HepG2 (cell line): ENCODE data around the gene FGF2. TPM values are rescaled to one million over a fixed set of nuclear protein-coding genes. Genes with fewer than 3 reads are reported as not detected.

Source experiments
- ARNT ChIP-seq: fragments of 450-650 bp; IDR thresholded peaks from 2 replicates; pipeline ENCODE4 v1.6.1; 2017
- HOXA9 ChIP-seq: sonication (generic); formaldehyde crosslinking; IDR thresholded peaks from 2 replicates; pipeline ENCODE4 v1.8.1; 2022; ENCODE audit warnings: missing genetic modification reagents, mild to moderate bottlenecking, moderate library complexity, borderline replicate concordance
- ZFX ChIP-seq: sonication (generic); formaldehyde crosslinking; IDR thresholded peaks from 2 replicates; pipeline ENCODE4 v1.4.0; 2020; ENCODE audit warnings: mild to moderate bottlenecking, low read depth, missing genetic modification reagents, moderate library complexity
- ZMYM2 ChIP-seq: sonication (generic); formaldehyde crosslinking; IDR thresholded peaks from 2 replicates; pipeline ENCODE4 v1.8.0; 2022; ENCODE audit warnings: mild to moderate bottlenecking, missing genetic modification reagents
- ZNF766 ChIP-seq: sonication (generic); formaldehyde crosslinking; IDR thresholded peaks from 2 replicates; pipeline ENCODE4 v1.5.0; 2020; ENCODE audit warnings: missing genetic modification reagents, borderline replicate concordance
- polyA plus RNA-seq, 8 experiments: library from polyadenylated mRNA; depleted of rRNA in 3 of 8; stranded (reverse) in 7 of 8; unstranded in 1 of 8; fragments of >200 nt; fragmentation: Illumina TruSeq in 4 of 8; extraction: Trizol in 4 of 8; gene quantifications; 2 replicates each; pipeline versions ENCODE4 v1.2.1 to v1.2.3, GENCODE V29; 2011 to 2016; ENCODE audit warnings: low read depth in 4 of 8, missing spikeins in 1 of 8, mixed read lengths in 1 of 8; ENCODE audit not compliant: insufficient read depth in 1 of 8
- total RNA-seq, 5 experiments: library from RNA; depleted of rRNA; stranded (reverse); fragments of >200 nt; fragmentation: Illumina TruSeq; extraction: Trizol; gene quantifications; 2 replicates each; pipeline ENCODE4 v1.2.3, GENCODE V29; 2016; ENCODE audit warnings: low read depth in 1 of 5
- TF ChIP-seq, protein P1 (sequence below): sonication (generic); formaldehyde crosslinking; IDR thresholded peaks from 2 replicates; pipeline ENCODE4 v1.8.0; 2022; ENCODE audit warnings: low read depth, missing genetic modification reagents
- TF ChIP-seq, protein P2 (sequence below): sonication (generic); formaldehyde crosslinking; IDR thresholded peaks from 2 replicates; pipeline ENCODE4 v1.8.1; 2023; ENCODE audit warnings: mild to moderate bottlenecking, moderate library complexity, missing genetic modification reagents
- TF ChIP-seq, protein P3 (sequence below): sonication (generic); formaldehyde crosslinking; IDR thresholded peaks from 2 replicates; pipeline ENCODE4 v1.4.0; 2020; ENCODE audit warnings: missing genetic modification reagents

The FGF2 gene
- total and polyA plus RNA-seq, 2 of the 13 experiments (the other 11 are each of a cell fraction or from before 2014, with no cell fraction given): 0.01 to 0.02 TPM

DNA sequence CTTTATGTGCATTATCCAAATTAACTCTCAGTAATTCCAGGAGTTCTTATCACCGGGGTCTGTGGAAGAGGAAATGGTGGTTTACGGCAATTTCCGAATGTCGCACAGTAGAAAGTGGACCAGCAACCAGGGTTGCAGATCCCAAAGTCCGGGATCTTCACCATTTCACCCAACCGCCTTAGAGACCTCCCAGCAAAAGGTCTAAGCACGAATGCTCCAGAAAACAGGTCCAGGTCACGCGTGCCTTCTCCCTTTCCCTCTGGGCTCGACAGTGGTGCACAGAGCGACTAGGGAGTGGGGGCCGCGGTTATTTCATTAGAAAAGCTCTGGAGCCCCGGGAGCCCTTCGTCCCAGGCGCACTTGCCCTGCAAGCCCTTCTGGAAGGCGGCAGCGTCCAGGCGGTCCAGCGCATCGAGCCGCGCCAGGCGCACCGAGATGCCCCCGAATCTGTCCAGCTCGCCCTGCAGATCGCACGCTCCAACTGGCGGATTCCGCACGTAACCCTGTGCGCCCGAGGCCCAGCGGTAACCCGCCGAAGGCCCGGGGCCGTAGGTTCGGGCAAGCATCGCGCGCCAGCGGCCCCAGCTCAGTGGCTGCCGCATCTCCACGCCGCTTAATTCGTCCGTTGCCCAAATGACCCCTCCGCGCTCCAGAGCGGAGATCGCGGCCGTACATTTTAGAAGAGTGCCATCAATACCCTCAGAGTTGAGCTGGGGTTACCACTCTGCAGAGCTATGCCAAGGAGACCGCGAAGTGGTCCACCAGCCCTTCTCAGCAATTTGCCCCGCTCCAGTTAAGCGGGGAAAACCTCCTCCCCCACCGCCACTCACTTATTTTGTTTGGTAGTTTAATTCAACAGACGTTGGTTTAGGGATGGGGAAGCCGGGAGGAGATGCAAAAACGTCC, 95.6 kb downstream of the FGF2 start, which contains the start of gene NUDT6 (continued):
- TF ChIP-seq HOXA9 (CRISPR knock-in tag): no peak
- TF ChIP-seq ZNF766 (CRISPR knock-in tag): no peak
- TF ChIP-seq, protein P1, sequence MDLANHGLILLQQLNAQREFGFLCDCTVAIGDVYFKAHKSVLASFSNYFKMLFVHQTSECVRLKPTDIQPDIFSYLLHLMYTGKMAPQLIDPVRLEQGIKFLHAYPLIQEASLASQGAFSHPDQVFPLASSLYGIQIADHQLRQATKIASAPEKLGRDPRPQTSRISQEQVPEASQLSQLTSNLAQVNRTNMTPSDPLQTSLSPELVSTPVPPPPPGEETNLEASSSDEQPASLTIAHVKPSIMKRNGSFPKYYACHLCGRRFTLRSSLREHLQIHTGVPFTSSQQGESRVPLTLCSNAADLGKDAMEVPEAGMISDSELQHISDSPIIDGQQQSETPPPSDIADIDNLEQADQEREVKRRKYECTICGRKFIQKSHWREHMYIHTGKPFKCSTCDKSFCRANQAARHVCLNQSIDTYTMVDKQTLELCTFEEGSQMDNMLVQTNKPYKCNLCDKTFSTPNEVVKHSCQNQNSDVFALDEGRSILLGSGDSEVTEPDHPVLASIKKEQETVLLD (CRISPR knock-in tag): no peak
- TF ChIP-seq ZFX: peak; percentile 89
- no peak for TF ChIP-seq ZMYM2 (CRISPR knock-in tag)
- no peak for TF ChIP-seq ARNT
- TF ChIP-seq, protein P2, sequence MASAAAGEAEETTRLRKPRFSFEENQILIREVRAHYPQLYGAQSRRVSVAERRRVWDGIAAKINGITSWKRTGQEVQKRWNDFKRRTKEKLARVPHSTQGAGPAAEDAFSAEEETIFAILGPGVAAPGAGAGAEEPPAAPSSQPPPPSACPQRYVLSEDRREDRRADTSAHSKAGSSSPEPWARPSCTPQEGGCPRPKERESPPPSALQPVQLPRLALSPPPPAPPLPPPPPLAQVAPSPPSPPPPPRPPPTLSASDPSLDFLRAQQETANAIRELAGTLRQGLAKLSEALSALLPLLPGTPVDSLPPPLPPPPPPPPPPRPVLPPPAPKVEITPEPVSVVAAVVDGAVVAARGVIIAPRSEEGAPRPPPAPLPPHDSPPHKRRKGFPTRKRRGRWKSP (CRISPR knock-in tag): peak; percentile 79
- TF ChIP-seq, protein P3, sequence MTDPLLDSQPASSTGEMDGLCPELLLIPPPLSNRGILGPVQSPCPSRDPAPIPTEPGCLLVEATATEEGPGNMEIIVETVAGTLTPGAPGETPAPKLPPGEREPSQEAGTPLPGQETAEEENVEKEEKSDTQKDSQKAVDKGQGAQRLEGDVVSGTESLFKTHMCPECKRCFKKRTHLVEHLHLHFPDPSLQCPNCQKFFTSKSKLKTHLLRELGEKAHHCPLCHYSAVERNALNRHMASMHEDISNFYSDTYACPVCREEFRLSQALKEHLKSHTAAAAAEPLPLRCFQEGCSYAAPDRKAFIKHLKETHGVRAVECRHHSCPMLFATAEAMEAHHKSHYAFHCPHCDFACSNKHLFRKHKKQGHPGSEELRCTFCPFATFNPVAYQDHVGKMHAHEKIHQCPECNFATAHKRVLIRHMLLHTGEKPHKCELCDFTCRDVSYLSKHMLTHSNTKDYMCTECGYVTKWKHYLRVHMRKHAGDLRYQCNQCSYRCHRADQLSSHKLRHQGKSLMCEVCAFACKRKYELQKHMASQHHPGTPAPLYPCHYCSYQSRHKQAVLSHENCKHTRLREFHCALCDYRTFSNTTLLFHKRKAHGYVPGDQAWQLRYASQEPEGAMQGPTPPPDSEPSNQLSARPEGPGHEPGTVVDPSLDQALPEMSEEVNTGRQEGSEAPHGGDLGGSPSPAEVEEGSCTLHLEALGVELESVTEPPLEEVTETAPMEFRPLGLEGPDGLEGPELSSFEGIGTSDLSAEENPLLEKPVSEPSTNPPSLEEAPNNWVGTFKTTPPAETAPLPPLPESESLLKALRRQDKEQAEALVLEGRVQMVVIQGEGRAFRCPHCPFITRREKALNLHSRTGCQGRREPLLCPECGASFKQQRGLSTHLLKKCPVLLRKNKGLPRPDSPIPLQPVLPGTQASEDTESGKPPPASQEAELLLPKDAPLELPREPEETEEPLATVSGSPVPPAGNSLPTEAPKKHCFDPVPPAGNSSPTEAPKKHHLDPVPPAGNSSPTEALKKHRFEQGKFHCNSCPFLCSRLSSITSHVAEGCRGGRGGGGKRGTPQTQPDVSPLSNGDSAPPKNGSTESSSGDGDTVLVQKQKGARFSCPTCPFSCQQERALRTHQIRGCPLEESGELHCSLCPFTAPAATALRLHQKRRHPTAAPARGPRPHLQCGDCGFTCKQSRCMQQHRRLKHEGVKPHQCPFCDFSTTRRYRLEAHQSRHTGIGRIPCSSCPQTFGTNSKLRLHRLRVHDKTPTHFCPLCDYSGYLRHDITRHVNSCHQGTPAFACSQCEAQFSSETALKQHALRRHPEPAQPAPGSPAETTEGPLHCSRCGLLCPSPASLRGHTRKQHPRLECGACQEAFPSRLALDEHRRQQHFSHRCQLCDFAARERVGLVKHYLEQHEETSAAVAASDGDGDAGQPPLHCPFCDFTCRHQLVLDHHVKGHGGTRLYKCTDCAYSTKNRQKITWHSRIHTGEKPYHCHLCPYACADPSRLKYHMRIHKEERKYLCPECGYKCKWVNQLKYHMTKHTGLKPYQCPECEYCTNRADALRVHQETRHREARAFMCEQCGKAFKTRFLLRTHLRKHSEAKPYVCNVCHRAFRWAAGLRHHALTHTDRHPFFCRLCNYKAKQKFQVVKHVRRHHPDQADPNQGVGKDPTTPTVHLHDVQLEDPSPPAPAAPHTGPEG: no peak
- TF ChIP-seq, all 625 proteins: peak for 193
